NCI-H345 treated with DMSO at 0.1 percent for 48 hours (cell line): ENCODE data around the gene CENPH.
A peak's percentile ranks its signal among the peaks of the same experiment; 100 is the strongest.
"Not testable (repeated sequence)": the region's sequence is repeated elsewhere in the genome, so short reads cannot be mapped to it uniquely, and the experiment has no call there.

Source experiments
- DNase-seq: peaks from one replicate; lab custom pipeline; 2025; ENCODE audit not compliant: unreplicated experiment; lab: John Stamatoyannopoulos, UW

Gene CENPH

GRCh38 chr5:69189162-69190086 lies at the start of gene CENPH:
CENPH (plus strand) TSS chr5:69189583; CDS start chr5:69189635, 52 bp downstream.
- DNase-seq = peak; percentile 72

- not testable (repeated sequence) for DNase-seq
Measured at GRCh38 chr5:69140239-69140638, 49.1 kb upstream of the CENPH start.

GRCh38 chr5:69140827-69141226 lies 48.6 kb upstream of the CENPH start:
- DNase-seq = no peak

GRCh38 chr5:69148576-69148975 lies 40.8 kb upstream of the CENPH start:
- DNase-seq = not testable (repeated sequence)

- DNase-seq = no peak
Measured at GRCh38 chr5:69148981-69149675, 40.3 kb upstream of the CENPH start.

GRCh38 chr5:69149676-69150010 lies 39.7 kb upstream of the CENPH start:
- no peak for DNase-seq

GRCh38 chr5:69152731-69153130 lies 36.7 kb upstream of the CENPH start:
- no peak for DNase-seq

GRCh38 chr5:69156456-69156855 lies 32.9 kb upstream of the CENPH start:
- no peak for DNase-seq

- no peak for DNase-seq
Measured at GRCh38 chr5:69158039-69158438, 31.3 kb upstream of the CENPH start.

GRCh38 chr5:69160651-69161050 lies 28.7 kb upstream of the CENPH start:
- no peak for DNase-seq

- DNase-seq = peak; percentile 87
Measured at GRCh38 chr5:69166686-69167492, 22.5 kb upstream of the CENPH start, which contains the start of gene CCNB1. CCNB1 (plus strand) TSS chr5:69167150; CDS start chr5:69167263, 113 bp downstream.

- no peak for DNase-seq
Measured at GRCh38 chr5:69167493-69167855, 21.9 kb upstream of the CENPH start.

- no peak for DNase-seq
Measured at GRCh38 chr5:69167929-69168328, 21.5 kb upstream of the CENPH start.

GRCh38 chr5:69170495-69170894 lies 18.9 kb upstream of the CENPH start:
- no peak for DNase-seq

- no peak for DNase-seq
Measured at GRCh38 chr5:69170969-69171368, 18.4 kb upstream of the CENPH start.

GRCh38 chr5:69181659-69182293 lies 7.6 kb upstream of the CENPH start:
- DNase-seq = not testable (repeated sequence)

GRCh38 chr5:69184621-69185020 lies 4.8 kb upstream of the CENPH start:
- DNase-seq = no peak

GRCh38 chr5:69187342-69187741 lies 2.0 kb upstream of the CENPH start:
- DNase-seq = no peak

- DNase-seq = no peak
Measured at GRCh38 chr5:69188811-69189161, 597 bp upstream of the CENPH start.

GRCh38 chr5:69202497-69202896 lies 13.1 kb downstream of the CENPH start:
- DNase-seq = no peak
